Motor neuron (in vitro differentiated cells): ENCODE data around the gene LHX3. TPM values are rescaled to one million over a fixed set of nuclear protein-coding genes. Genes with fewer than 3 reads are reported as not detected.

Experiments
- ATAC-seq, 8 experiments: fragments of 200-7000 bp; cut with Tn5 transposase; replicated peaks in 6 of 8; 2 replicates each; pipeline ENCODE4 v1.8.0; 2021; ENCODE audit warnings: mild to moderate bottlenecking in 8 of 8, moderate library complexity in 8 of 8
- H3K27ac ChIP-seq, 2 donors: fragments of 250-450 bp; sonication (Bioruptor Pico); 2 replicates each; pipeline ENCODE4 v1.9.0; 2021; ENCODE audit warnings: antibody characterized with exemption in 2 of 2, mild to moderate bottlenecking in 2 of 2, moderate library complexity in 1 of 2
- H3K4me1 ChIP-seq, 2 donors: fragments of 250-450 bp; sonication (Bioruptor Pico); replicated peaks in 1 of 2; 2 replicates each; pipeline ENCODE4 v1.6.1; 2021; ENCODE audit warnings: antibody characterized with exemption in 2 of 2, mild to moderate bottlenecking in 2 of 2, moderate library complexity in 1 of 2
- H3K4me3 ChIP-seq, 5 donors: fragments of 250-450 bp; sonication (Bioruptor Pico); 2 replicates each; pipeline ENCODE4 v1.9.0; 2021; ENCODE audit warnings: antibody characterized with exemption in 5 of 5, mild to moderate bottlenecking in 5 of 5, moderate library complexity in 4 of 5
- WGBS, 10 experiments: fragments of 450-650 bp; shearing (Covaris generic); methylation state at CpG; one replicate each; pipeline ENCODE4 v1.0.0; 2022; 5-methylcytosine and 5-hydroxymethylcytosine counted together
- in situ Hi-C, 9 experiments: fragments of 400-800 bp; cut with MboI; loops; one replicate each; pipeline ENCODE4 v1.15.0; 2021; ENCODE audit warnings: low sequenced_read_pairs in 9 of 9, low pct_unique_long_range_greater_than_20kb in 2 of 9; ENCODE audit not compliant: unreplicated experiment in 9 of 9
- total RNA-seq, 8 experiments: library from RNA; unstranded; fragments of 300-600 nt; gene quantifications; 2 replicates each; pipeline versions ENCODE4 v1.2.3 to v1.2.4, GENCODE V29; 2022

Gene LHX3
- total RNA-seq, 8 experiments from 2014 or later: 0.18 to 9.9 (median 3.8) TPM; not detected in 1

GRCh38 chr9:136219276-136219675 lies 14.3 kb upstream of the LHX3 start:
- H3K4me1 ChIP-seq: no peaks in the 10 kb centered on the region
- in situ Hi-C loops: no loop called here
- ATAC-seq: peak in 3 of 8 experiments; percentile 91 to 97 (median 97)
- no peak overlapping the region for H3K27ac ChIP-seq
- H3K4me3 ChIP-seq: no peak overlapping the region
- WGBS, 10 experiments: 86 to 100% (median 100%) methylated on average over 1 to 5 of the region's 13 CpGs; no CpG with 5 or more reads in 7 of the 10 experiments

DNA sequence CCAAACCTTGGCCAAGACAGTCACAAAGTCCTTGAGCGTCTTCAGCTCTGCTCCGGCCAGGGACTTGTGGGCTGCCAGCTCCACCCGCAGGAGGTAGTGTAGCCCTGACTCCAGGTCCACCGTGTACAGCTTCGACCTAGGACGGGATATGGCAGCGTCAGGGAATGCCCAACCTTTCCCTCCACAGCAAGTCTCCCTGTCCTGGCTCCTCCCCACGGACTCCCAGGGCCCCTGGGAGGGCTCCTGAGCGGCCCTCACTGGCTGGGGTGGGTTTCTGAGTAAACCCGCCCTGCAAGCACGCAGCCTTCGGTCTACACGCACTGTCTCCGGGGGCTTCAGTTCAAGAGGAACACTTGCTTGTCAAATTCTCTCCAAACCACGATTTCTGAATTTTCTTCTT lies 13.7 kb upstream of the LHX3 start:
- WGBS, 10 experiments: 87 to 100% (median 91%) methylated on average over 3 to 14 of the region's 15 CpGs; no CpG with 5 or more reads in 5 of the 10 experiments
- H3K27ac ChIP-seq: no peak overlapping the region
- in situ Hi-C loops: no loop called here

DNA sequence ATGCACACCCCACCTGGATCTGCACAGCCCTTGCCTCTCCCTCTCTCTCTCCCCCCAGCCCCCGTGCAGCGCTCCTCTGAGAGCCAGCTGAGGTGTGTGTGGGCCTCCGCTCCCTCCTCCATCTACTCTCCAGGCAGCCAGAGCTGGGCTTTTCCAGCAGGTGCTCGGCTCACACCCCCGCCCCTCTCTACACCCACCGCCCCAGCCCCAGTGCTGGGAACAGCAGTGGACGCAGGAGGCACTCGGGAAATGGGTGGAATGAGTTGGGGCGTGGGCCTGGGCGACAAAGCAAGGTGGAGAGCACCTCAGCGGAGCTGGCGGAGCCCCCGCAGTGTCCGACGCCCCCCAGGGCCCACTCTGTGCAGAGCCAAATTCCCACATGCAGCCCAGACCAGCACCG lies 13.3 kb upstream of the LHX3 start:
- H3K27ac ChIP-seq: no peak overlapping the region
- 96% methylated on average over 5 of the region's 16 CpGs; no CpG with 5 or more reads in 9 of the 10 experiments for WGBS, 10 experiments
- in situ Hi-C loops: no loop called here
- no peaks in the 10 kb centered on the region for H3K4me1 ChIP-seq
- ATAC-seq: no peak
- no peak overlapping the region for H3K4me3 ChIP-seq

More for the DNA sequence above, 13.7 kb upstream of the LHX3 start:
- H3K4me1 ChIP-seq: no peaks in the 10 kb centered on the region
- no peak overlapping the region for H3K4me3 ChIP-seq
- ATAC-seq: no peak

DNA sequence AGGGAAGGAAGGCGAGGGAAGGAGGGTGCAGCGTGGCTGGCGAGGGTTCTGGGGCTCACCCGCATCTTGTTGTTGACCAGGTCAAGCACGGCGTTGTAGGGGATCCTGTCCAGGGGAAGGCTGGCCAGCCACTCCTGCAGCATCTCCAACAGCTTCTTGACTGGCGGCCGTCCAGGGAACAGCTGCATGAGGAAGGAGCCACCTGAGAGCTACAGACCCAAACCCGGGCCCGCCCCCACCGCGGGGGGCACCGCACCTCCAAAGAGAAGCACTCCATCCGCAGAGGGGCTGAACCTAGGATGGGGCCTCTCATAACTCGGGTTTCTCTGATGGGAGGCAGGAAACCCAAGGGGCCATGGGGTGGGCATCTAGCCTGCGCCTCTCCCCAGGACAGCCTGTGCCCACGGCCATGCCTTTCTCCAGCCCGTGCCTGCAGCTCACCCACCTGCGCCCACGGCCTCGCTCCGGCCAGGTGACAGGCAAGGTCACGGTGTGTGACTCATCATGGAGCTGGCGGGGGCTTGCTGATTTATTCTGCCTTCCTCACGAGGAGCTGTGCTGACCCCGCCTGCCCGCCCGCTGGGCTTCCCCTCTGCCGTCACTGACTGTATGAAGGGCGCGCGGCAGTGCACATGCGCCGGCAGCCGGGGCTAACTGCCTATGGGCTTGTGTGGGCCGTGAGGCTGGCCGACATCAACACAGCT lies 11.8 kb upstream of the LHX3 start:
- ATAC-seq: peak in 4 of 8 experiments; percentile 26 to 84 (median 60)
- in situ Hi-C loops: no loop called here
- 85 to 95% (median 91%) methylated on average over 3 to 15 of the region's 37 CpGs; no CpG with 5 or more reads in 6 of the 10 experiments for WGBS, 10 experiments
- Histone ChIP-seq H3K4me1 (peaks cover 8 to 11% of the 10 kb centered on the region in 2 donors), H3K4me3 (no peak overlapping the region), H3K27ac (no peak overlapping the region)

- 90 to 100% (median 100%) methylated on average over 1 to 8 of the region's 9 CpGs; no CpG with 5 or more reads in 2 of the 10 experiments for WGBS, 10 experiments
- in situ Hi-C loops: no loop called here
- no peak for ATAC-seq
- peaks cover 8 to 11% of the 10 kb centered on the region in 2 donors for H3K4me1 ChIP-seq
- H3K27ac ChIP-seq: no peak overlapping the region
- H3K4me3 ChIP-seq: no peak overlapping the region
Observed at GRCh38 chr9:136213733-136214132, 8.8 kb upstream of the LHX3 start.

DNA sequence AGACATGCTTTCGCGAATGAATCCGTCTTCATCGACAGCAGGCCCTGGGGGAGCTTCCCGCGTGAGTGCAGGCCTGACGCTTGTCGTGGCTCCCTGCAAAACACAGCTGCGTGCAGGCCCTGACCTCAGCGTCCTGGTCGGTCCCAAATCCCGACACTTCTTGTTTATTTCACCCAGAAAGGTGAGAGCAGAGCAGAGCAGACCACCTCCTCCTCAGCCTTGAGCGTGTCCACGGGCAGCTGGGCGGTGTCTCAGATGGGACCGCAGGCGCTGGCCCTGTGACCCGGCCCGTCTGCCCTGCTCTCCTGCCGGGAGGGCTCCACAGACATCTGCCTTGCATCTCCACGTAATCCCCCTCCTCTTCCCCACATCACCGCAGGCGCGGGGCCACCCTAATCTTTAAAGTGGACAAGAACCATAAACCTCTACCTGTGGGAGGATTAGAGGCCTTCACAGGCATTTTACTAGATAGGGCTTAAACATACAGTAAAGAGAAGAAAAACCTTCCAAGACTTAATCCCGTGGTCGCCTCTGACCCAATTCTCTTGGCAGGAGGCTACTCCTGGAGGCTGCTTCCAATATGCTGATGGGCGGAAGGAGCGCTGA lies 7.5 kb upstream of the LHX3 start:
- in situ Hi-C loops: no loop called here
- H3K4me1 ChIP-seq: peaks cover 11% of the 10 kb centered on the region in 2 donors
- ATAC-seq: peak in 2 of 8 experiments; percentile 18 to 22
- peak overlapping the region in 1 of 2 donors; percentile 52 for H3K27ac ChIP-seq
- no peak overlapping the region for H3K4me3 ChIP-seq
- WGBS, 10 experiments: 80 to 100% (median 86%) methylated on average over 1 to 11 of the region's 28 CpGs; no CpG with 5 or more reads in 4 of the 10 experiments

DNA sequence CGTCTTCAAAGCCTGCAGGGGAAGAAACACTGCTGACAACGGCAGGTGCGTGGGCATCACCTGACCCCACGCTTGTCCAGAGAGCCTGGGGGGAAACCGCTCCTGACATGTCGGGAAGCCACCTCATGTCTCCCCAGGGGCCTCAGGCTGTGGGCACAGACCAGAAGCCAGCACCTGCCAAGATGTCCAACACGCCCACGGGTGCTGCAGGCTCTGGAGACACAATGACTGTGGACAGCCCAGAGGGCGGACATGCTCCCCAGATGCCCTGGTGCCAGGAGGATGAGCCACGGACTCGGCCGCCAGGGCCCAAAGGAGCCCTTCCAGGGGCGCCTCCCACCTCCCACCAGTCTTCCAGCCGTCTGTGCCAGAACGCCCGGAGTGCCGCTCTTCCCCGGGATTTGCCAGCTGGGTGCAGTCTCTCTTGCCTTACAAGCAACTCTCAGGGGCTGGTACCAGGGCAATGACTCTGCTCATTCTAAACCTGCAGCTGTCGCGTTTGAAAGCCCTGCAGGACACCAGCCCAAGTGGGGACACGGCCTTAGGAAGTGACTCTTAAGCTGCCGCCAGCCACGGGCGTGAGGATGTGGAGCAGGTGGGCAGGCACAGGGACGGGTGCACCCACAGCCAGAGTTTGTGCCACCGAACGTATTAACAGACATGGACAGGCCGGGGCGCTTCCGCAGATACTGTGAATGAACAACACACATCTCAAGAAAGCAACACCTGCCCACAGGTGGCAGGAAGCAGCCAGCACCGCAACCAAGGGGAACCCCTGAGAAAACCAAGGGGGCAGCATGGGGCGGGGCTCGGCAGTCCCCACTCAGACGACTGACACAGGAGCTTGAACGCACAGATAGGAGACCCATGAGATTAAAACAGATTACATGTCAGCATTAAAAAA lies 6.8 kb upstream of the LHX3 start:
- in situ Hi-C loops: no loop called here
- no peak for ATAC-seq
- WGBS, 10 experiments: 84 to 92% (median 90%) methylated on average over 2 to 17 of the region's 35 CpGs; no CpG with 5 or more reads in 6 of the 10 experiments
- Histone ChIP-seq H3K4me1 (peaks cover 13 to 16% of the 10 kb centered on the region in 2 donors), H3K27ac (peak overlapping the region in 1 of 2 donors; percentile 8), H3K4me3 (no peak overlapping the region)

DNA sequence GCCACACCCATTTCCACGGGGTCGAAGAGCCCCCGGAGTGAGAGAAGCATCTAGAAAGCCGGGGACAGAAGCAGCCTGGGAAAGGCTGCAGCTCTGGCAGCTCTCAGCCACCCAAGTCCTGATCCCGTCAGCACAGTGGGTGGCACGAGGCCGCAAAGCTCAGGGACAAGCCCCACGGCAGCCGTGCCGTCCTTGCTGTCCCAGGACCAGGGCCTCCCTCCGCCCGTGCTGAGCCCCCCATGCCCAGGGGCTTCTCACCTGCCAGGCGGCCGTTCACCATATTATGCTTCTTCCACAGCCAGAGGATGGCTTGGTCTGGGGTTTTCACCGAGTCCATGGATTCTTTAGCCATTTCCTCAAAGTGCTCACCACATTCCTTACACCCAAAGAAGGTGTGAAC lies 6.1 kb upstream of the LHX3 start:
- in situ Hi-C loops: no loop called here
- Histone ChIP-seq H3K4me3 (no peak overlapping the region), H3K27ac (no peak overlapping the region), H3K4me1 (peaks cover 13 to 19% of the 10 kb centered on the region in 2 donors)
- no peak for ATAC-seq
- 60 to 100% (median 93%) methylated on average over 1 to 9 of the region's 15 CpGs; no CpG with 5 or more reads in 3 of the 10 experiments for WGBS, 10 experiments

- Histone ChIP-seq H3K4me3 (no peak overlapping the region), H3K27ac (no peak overlapping the region), H3K4me1 (peaks cover 20 to 25% of the 10 kb centered on the region in 2 donors)
- in situ Hi-C loops: no loop called here
- 92 to 100% (median 95%) methylated on average over 2 to 10 of the region's 16 CpGs; no CpG with 5 or more reads in 5 of the 10 experiments for WGBS, 10 experiments
- ATAC-seq: no peak
Observed at GRCh38 chr9:136210276-136210675, 5.3 kb upstream of the LHX3 start.

DNA sequence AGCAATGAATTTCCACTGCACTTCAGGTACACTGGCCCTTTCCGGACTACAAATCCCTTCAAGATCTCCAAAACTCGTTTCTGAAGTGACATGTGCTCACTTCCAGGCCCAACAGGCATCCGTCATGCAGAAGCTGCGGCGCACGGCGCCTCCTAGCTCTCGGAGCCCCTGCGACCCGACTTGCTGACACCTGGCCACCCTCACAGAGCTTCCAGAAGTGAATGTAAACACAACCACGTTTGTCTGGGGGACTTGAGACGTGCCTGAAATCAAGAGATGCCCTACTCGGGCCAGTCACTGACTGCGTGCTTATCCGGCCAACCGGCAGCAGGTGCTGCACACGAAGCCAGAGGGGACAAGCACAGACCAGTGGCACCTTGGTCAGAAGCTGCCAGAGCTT lies 4.9 kb upstream of the LHX3 start:
- H3K4me3 ChIP-seq: no peak overlapping the region
- no peak overlapping the region for H3K27ac ChIP-seq
- in situ Hi-C loops: no loop called here
- WGBS, 10 experiments: 72 to 84% methylated on average over 5 to 9 of the region's 17 CpGs; no CpG with 5 or more reads in 8 of the 10 experiments
- ATAC-seq: no peak
- peaks cover 23 to 30% of the 10 kb centered on the region in 2 donors for H3K4me1 ChIP-seq

DNA sequence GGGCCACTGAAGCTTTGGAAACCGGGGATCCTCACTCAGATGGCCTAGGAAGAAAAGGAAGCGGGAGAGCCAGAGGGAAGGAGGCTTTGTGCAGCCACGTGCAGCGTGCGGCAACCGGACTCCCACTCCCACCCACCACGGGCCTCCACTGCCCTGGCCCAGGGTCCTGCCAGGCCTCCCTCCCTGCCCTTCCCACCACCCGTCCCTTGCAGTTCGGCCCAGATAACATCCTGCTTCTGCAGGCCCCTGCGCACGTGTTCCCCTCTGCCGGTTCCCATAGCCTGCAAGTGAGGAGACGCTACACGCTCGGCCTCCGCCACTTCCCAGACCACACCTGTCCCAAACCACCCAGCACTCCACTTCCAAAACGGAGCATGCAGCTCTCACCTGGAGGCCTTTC lies 4.3 kb upstream of the LHX3 start:
- no peak overlapping the region for H3K27ac ChIP-seq

DNA sequence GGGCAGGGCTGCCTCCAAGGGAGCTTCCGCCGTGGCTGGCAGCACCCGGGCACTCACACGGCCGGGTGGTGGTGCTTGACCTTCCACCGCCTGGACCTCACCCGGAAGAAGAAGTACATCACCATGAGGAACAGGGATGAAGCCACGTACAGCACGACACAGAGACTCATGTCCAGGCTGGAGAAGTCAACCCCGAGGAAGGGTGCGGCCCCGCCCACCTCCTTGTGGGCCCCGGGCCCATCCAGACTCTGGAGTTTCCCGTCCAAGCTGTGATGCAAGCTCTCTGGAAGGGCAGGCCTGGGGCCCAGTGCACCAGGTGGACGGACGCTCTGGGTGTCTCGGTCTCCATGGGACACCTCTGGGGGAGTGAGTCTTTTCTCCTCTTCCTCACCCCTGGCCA lies 3.7 kb upstream of the LHX3 start:
- peaks cover 34 to 41% of the 10 kb centered on the region in 2 donors for H3K4me1 ChIP-seq

More for the DNA sequence above, 4.3 kb upstream of the LHX3 start:
- ATAC-seq: no peak
- H3K4me1 ChIP-seq: peaks cover 29 to 36% of the 10 kb centered on the region in 2 donors
- no peak overlapping the region for H3K4me3 ChIP-seq
- 95 to 100% (median 100%) methylated on average over 1 to 10 of the region's 17 CpGs; no CpG with 5 or more reads in 6 of the 10 experiments for WGBS, 10 experiments
- in situ Hi-C loops: no loop called here

More for the DNA sequence above, 3.7 kb upstream of the LHX3 start:
- ATAC-seq: no peak
- in situ Hi-C loops: no loop called here
- H3K4me3 ChIP-seq: no peak overlapping the region
- 40 to 92% (median 79%) methylated on average over 1 to 8 of the region's 17 CpGs; no CpG with 5 or more reads in 6 of the 10 experiments for WGBS, 10 experiments
- H3K27ac ChIP-seq: no peak overlapping the region
